Measurements from ENCODE around the gene MKLN1. TPM values are rescaled to one million over a fixed set of nuclear protein-coding genes. Genes with fewer than 3 reads are reported as not detected.

The MKLN1 gene
- total RNA-seq = 15.1 and 26.4 TPM in 2 replicates

GRCh38 chr7:131327626-131328376, at the start of gene MKLN1:
MKLN1 (plus strand) TSS chr7:131327876; CDS start chr7:131327900, 24 bp downstream.

Other genes starting within 250 kb of the MKLN1 start
- gene PODXL, start 228.8 kb downstream of the MKLN1 start, total RNA-seq = 51.3 and 66.4 TPM in 2 replicates